ENCODE measurements around the gene ANGPTL4. TPM values are rescaled to one million over a fixed set of nuclear protein-coding genes. Genes with fewer than 3 reads are reported as not detected.

ANGPTL4 gene
- total and polyA plus RNA-seq, 9 of the 15 experiments (the other 6 are each of a cell fraction or from before 2014, with no cell fraction given), result 0.05 to 0.77 (median 0.22) TPM; not detected in 4

- no peaks in the 10 kb centered on the region for H3K79me2 ChIP-seq (ENCODE audit: control insufficient read depth, insufficient read depth, low read length)
- H3K27me3 ChIP-seq (ENCODE audit: control insufficient read depth in 2 of 2, insufficient read depth in 2 of 2, low read length in 2 of 2), result no peaks in the 10 kb centered on the region
- no peak overlapping the region for H3K4me3 ChIP-seq
- in situ Hi-C loops (cut with MboI), result no loop called here
- ChIA-PET POLR2A (interaction anchor here (1.0 to 3.7 kb wide), 6 partner anchors 11 to 74 kb away, joined by 3 to 18 read pairs (median 4); partner anchors contain the start of genes HNRNPM and MARCHF2), CTCF (ENCODE audit: low intra/inter-chr PET ratio) (interaction anchor here (0.7 kb wide), 1 partner anchor 56 kb away, joined by 3 read pairs; no protein-coding TSS in a partner anchor)
- no peaks in the 10 kb centered on the region for H4K20me1 ChIP-seq (replicated peaks; ENCODE audit: control insufficient read depth, insufficient read depth, low read length)
- no TSS peak for BruUV-seq (replicated peaks)
- 15% methylated on average over 8 of the region's 9 CpGs for WGBS (ENCODE audit: insufficient coverage, low coverage, missing lambda C conversion rate)
- H3K9me3 ChIP-seq (replicated peaks; ENCODE audit: control insufficient read depth, insufficient read depth, low read depth, low read length), result no peaks in the 10 kb centered on the region
- peak; percentile 77 to 92 (median 79) for DNase-seq (ENCODE audit: extremely low read depth in 1 of 4, low spot score in 3 of 4)
- peak; percentile 98 for FAIRE-seq
- H2AFZ ChIP-seq (ENCODE audit: low read depth, low read length), result peak overlapping the region; percentile 73
- peak overlapping the region; percentile 60 for H3K4me2 ChIP-seq (ENCODE audit: insufficient read depth, low read length)
- ATAC-seq, result peak; percentile 98
- no peaks in the 10 kb centered on the region; the same call in 2 of the 3 replicates for H3K36me3 ChIP-seq (ENCODE audit: control insufficient read depth, insufficient read depth, low read length)
- intact Hi-C loops (cut with micrococcal nuclease), result no loop called here
- H3K27ac ChIP-seq (ENCODE audit: extremely low read depth, low read depth, low read length), result peak overlapping the region; percentile 50; the same call in 2 of the 3 replicates
- peak overlapping the region; percentile 31 to 86; a peak in 2 of 4 replicates for H3K9ac ChIP-seq (ENCODE audit: insufficient read depth in 1 of 2, low read depth in 2 of 2, low read length in 2 of 2)
- H3K9me1 ChIP-seq (ENCODE audit: control insufficient read depth, insufficient read depth, low read length), result no peaks in the 10 kb centered on the region
- H3K4me1 ChIP-seq (replicated peaks in 1 of 2; ENCODE audit: control insufficient read depth in 2 of 2, insufficient read depth in 2 of 2, low read length in 2 of 2), result peaks cover 11 to 28% of the 10 kb centered on the region in 2 experiments
- TF ChIP-seq CUX1 (CRISPR knock-in tag; IDR thresholded peaks at IDR 0.05) (no peak), ZNF224 (CRISPR knock-in tag; IDR thresholded peaks at IDR 0.05) (no peak), KAT8 (IDR thresholded peaks at IDR 0.05; ENCODE audit: low read depth) (no peak), ZNF133 (CRISPR knock-in tag; IDR thresholded peaks at IDR 0.05) (no peak), ATF7 (IDR thresholded peaks at IDR 0.05) (peak; percentile 92), MAZ (CRISPR knock-in tag; conservative IDR thresholded peaks at IDR 0.05 in 1 of 2, IDR thresholded peaks at IDR 0.05 in 1 of 2) (no peak), ATF3 (IDR thresholded peaks at IDR 0.05) (peak; percentile 94), ATF3 (CRISPR knock-in tag; conservative IDR thresholded peaks at IDR 0.05) (peak; percentile 88; the same call in 1 of the 2 replicates), NRF1 (conservative IDR thresholded peaks at IDR 0.05 in 1 of 2, IDR thresholded peaks at IDR 0.05 in 1 of 2) (peak; percentile 33 to 52; a peak in 3 of 4 replicates), TCF3 (CRISPR knock-in tag; IDR thresholded peaks at IDR 0.05) (peak; percentile 27; the same call in 1 of the 2 replicates), ZNF583 (CRISPR knock-in tag; IDR thresholded peaks at IDR 0.05) (no peak), NFXL1 (CRISPR knock-in tag; IDR thresholded peaks at IDR 0.05) (no peak), TRIM28 (IDR thresholded peaks at IDR 0.05) (no peak), POU5F1 (IDR thresholded peaks at IDR 0.05; ENCODE audit: borderline replicate concordance, low read depth, low read length, partially characterized antibody) (no peak), E2F8 (IDR thresholded peaks at IDR 0.05; ENCODE audit: low read depth, partially characterized antibody) (no peak)
Observed at GRCh38 chr19:8423817-8424223, 59.9 kb downstream of the ANGPTL4 start.
